ENCODE measurements around the gene KCND2.

KCND2 gene

DNA sequence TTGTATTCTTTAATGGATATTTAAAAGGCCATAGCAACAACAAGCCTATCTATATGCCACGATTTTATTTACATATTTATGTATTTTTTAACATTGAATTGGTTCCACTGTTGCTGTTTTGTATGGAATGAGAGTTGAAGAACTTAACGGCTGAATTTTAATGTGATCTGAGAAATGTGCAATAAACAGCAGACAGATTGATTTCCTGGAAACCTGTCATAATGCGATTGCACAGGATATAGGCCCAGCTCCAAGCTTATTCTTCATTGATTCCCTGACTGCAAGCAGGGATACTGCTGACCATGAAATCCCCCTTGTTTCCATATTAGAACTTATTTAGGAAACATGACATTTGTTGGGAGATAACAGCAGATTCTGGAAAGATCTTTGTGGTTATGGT, 195.6 kb downstream of the KCND2 start:
- FAIRE-seq (no peak), DNase-seq (ENCODE audit: insufficient read length, low spot score) (no peak)
- TF ChIP-seq, protein P1, sequence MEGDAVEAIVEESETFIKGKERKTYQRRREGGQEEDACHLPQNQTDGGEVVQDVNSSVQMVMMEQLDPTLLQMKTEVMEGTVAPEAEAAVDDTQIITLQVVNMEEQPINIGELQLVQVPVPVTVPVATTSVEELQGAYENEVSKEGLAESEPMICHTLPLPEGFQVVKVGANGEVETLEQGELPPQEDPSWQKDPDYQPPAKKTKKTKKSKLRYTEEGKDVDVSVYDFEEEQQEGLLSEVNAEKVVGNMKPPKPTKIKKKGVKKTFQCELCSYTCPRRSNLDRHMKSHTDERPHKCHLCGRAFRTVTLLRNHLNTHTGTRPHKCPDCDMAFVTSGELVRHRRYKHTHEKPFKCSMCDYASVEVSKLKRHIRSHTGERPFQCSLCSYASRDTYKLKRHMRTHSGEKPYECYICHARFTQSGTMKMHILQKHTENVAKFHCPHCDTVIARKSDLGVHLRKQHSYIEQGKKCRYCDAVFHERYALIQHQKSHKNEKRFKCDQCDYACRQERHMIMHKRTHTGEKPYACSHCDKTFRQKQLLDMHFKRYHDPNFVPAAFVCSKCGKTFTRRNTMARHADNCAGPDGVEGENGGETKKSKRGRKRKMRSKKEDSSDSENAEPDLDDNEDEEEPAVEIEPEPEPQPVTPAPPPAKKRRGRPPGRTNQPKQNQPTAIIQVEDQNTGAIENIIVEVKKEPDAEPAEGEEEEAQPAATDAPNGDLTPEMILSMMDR (IDR thresholded peaks at IDR 0.05; ENCODE audit: insufficient read depth, missing control alignments): no peak

DNA sequence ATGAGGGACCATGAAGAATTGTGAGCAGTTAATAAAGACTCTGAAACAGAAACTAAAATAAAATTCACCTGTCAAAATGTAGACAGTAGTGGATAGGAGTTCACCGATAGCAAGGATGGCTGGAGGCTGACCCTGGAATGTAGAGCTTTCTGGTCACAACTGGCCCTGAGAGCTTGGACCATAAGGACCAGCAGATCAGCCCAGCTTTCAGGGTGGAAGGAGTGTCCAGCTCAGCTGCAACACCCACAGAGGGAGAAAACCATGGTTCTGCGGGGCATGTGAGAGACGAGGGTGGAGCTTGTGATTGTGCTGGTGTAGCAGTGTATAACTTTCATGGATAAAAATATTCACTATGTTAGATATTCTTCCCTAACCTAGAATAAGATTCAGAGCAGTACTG, 199.9 kb downstream of the KCND2 start:
- TF ChIP-seq, protein P1 (IDR thresholded peaks at IDR 0.05; ENCODE audit: insufficient read depth, missing control alignments): no peak
- FAIRE-seq (no peak), DNase-seq (ENCODE audit: insufficient read length, low spot score) (no peak)

GRCh38 chr7:120473352-120473751, 200.4 kb downstream of the KCND2 start:
- TF ChIP-seq, protein P1 (IDR thresholded peaks at IDR 0.05; ENCODE audit: insufficient read depth, missing control alignments): no peak
- DNase-seq (ENCODE audit: insufficient read length, low spot score): no peak
- FAIRE-seq: no peak

GRCh38 chr7:120475994-120476393, 203.0 kb downstream of the KCND2 start:
- DNase-seq (ENCODE audit: insufficient read length, low spot score): no peak
- FAIRE-seq: no peak
- TF ChIP-seq, protein P1 (IDR thresholded peaks at IDR 0.05; ENCODE audit: insufficient read depth, missing control alignments): no peak

- TF ChIP-seq, protein P1 (IDR thresholded peaks at IDR 0.05; ENCODE audit: insufficient read depth, missing control alignments): no peak
- DNase-seq (ENCODE audit: insufficient read length, low spot score): no peak
- no peak for FAIRE-seq
These were observed 207.5 kb downstream of the KCND2 start for GRCh38 chr7:120480472-120480871.

DNA sequence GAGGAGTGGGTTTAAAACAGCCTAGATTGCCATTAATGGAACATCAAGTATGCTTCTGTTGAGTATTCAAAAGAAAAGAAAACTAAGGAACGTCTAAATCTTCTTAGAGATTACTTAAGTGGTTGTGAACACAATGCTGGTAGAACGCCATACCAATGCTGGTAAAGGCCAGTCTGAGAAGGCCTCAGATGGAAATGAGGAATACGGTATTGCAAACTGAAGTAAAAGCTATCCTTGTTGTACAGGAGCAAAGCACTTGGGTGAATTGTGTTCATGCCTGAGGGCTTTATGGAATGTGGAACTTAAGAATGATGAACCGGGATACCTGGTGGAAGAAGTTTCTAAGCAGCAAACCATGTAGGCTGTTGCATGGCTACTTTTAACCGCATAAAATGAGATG, 208.0 kb downstream of the KCND2 start:
- DNase-seq (ENCODE audit: insufficient read length, low spot score) (no peak), FAIRE-seq (no peak)
- TF ChIP-seq, protein P1 (IDR thresholded peaks at IDR 0.05; ENCODE audit: insufficient read depth, missing control alignments): no peak

DNA sequence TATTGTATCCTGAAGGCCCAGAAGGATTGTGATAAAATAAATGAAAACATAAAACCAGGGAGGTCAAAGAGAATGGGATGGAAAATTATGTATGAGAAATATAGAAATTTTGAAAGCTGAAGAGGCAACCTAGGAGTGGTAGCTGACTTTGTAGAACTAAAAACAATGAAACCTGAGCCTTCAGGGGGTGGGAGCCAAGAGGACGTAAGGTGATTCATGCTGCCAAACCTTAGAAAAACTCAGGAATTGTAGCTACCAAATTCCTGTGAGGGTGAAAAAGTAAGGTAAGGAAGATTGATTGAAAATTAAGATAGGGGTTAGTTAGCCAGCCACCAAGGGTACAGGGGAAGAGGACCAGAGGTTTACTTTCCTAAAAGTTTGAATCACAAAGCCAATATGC, 213.2 kb downstream of the KCND2 start:
- FAIRE-seq: no peak
- DNase-seq (ENCODE audit: insufficient read length, low spot score): no peak
- TF ChIP-seq, protein P1 (IDR thresholded peaks at IDR 0.05; ENCODE audit: insufficient read depth, missing control alignments): no peak
